ENCODE results near the gene FGF4. TPM values are rescaled to one million over a fixed set of nuclear protein-coding genes. Genes with fewer than 3 reads are reported as not detected.

Gene FGF4
- total and polyA plus RNA-seq, 2 donors (not counting 3 experiments of a cell fraction or from before 2014, with no cell fraction given), result not detected

GRCh38 chr11:69823641-69824265, 48.6 kb upstream of the FGF4 start:
- TF ChIP-seq FOS (IDR thresholded peaks at IDR 0.05; ENCODE audit: borderline replicate concordance, insufficient read depth, low read length) (no peak), CTCF (IDR thresholded peaks at IDR 0.05; ENCODE audit: extremely low read depth in 1 of 2, insufficient read depth in 1 of 2, low read depth in 1 of 2, low read length in 2 of 2) (no peak), MYC (IDR thresholded peaks at IDR 0.05; ENCODE audit: low read depth, low read length) (no peak), MAX (IDR thresholded peaks at IDR 0.05; ENCODE audit: insufficient read depth, insufficient read length) (no peak), GATA2 (IDR thresholded peaks at IDR 0.05; ENCODE audit: insufficient read depth, insufficient read length, low read depth, low read length) (no peak), POLR2AphosphoS5 (IDR thresholded peaks at IDR 0.05; ENCODE audit: insufficient read depth, low read depth, low read length) (no peak), EZH2 (IDR thresholded peaks at IDR 0.05; ENCODE audit: borderline replicate concordance, low read depth, low read length, severe bottlenecking) (no peak), JUN (IDR thresholded peaks at IDR 0.05; ENCODE audit: borderline replicate concordance, insufficient read depth, insufficient read length, low read depth) (no peak), POLR2A (IDR thresholded peaks at IDR 0.05; ENCODE audit: low read depth, low read length) (no peak)
- intact Hi-C loops (cut with micrococcal nuclease), result no loop called here
- dilution Hi-C loops (cut with MboI; ENCODE audit: extremely low pct_ligation_motif_present, low sequenced_read_pairs), result no loop called here
- H3K4me3 ChIP-seq (replicated peaks in 1 of 3; ENCODE audit: insufficient read depth in 1 of 3, low read depth in 1 of 3, low read length in 3 of 3), result no peak overlapping the region
- H4K20me1 ChIP-seq (replicated peaks; ENCODE audit: control insufficient read depth, extremely low read depth, insufficient read depth, low read length), result no peaks in the 10 kb centered on the region
- BruUV-seq (replicated peaks), result no TSS peak
- POLR2A ChIA-PET, result no interaction called here
- H3K9me3 ChIP-seq (replicated peaks; ENCODE audit: control insufficient read depth, insufficient read depth, low read length), result no peaks in the 10 kb centered on the region
- H3K9me1 ChIP-seq (replicated peaks; ENCODE audit: control insufficient read depth, extremely low read depth, insufficient read depth, low read length), result no peaks in the 10 kb centered on the region
- no peaks in the 10 kb centered on the region for H3K4me1 ChIP-seq (ENCODE audit: control insufficient read depth, extremely low read depth, insufficient read depth, low read length)
- H3K36me3 ChIP-seq (ENCODE audit: control insufficient read depth in 2 of 2, extremely low read depth in 1 of 2, insufficient read depth in 2 of 2, low read length in 2 of 2), result no peaks in the 10 kb centered on the region
- CTCF ChIA-PET, result no interaction called here
- H3K9ac ChIP-seq (replicated peaks; ENCODE audit: extremely low read depth, insufficient read depth, low read length), result no peak overlapping the region
- no peak overlapping the region for H3K4me2 ChIP-seq (ENCODE audit: insufficient read depth, low read length)
- no peak overlapping the region for H3K27ac ChIP-seq (ENCODE audit: insufficient read depth, low read depth, low read length)
- peaks cover 17 to 18% of the 10 kb centered on the region in 2 experiments for H3K27me3 ChIP-seq (ENCODE audit: control insufficient read depth in 2 of 2, insufficient read depth in 2 of 2, low read length in 2 of 2)
- no peak for FAIRE-seq
- no peak overlapping the region for H2AFZ ChIP-seq (ENCODE audit: low read depth, low read length)
- DNase-seq (ENCODE audit: low read depth, low spot score), result no peak
- H3K79me2 ChIP-seq (ENCODE audit: control insufficient read depth, insufficient read depth, low read length), result no peaks in the 10 kb centered on the region

All from endothelial cell of umbilical vein (primary cell).